HEK293T (cell line): ENCODE data around the gene ZNF536.

Experiments used
- ARNT ChIP-seq: fragments of 450-650 bp; IDR thresholded peaks from 2 replicates; pipeline ENCODE4 v1.6.1; 2017; ENCODE audit warnings: mild to moderate bottlenecking
- FOXM1 ChIP-seq: fragments of 450-650 bp; IDR thresholded peaks from 2 replicates; pipeline ENCODE4 v1.6.1; 2017; ENCODE audit warnings: mild to moderate bottlenecking, borderline replicate concordance
- HDGF ChIP-seq: fragments of 450-650 bp; IDR thresholded peaks from 2 replicates; pipeline ENCODE4 v1.6.1; 2017; ENCODE audit warnings: antibody characterized with exemption, borderline replicate concordance
- L3MBTL2 ChIP-seq: fragments of 450-650 bp; conservative IDR thresholded peaks from 2 replicates; pipeline ENCODE4 v1.6.1; 2016; ENCODE audit warnings: mild to moderate bottlenecking
- SUZ12 ChIP-seq: fragments of 450-650 bp; IDR thresholded peaks from 2 replicates; pipeline ENCODE4 v1.6.1; 2016; ENCODE audit warnings: mild to moderate bottlenecking

DNA sequence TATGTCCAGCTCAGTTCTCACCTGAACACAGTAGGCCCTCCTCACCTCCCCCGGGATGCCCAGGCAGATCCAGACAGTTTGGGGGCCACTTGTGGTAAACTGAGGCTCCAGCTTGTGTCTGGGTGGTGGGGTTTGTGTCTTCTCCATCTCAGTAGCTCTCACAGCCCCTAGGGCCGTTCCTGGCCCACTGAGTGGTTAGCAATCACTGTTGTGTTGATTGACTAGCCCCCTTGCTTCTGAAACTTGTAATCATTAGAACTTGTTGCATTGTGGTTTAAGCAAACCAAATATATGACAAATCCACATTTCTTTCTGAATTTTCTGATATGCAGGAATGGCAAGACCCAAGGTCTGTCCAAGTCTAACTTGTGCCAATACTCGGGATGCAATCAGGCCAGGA, 13.9 kb upstream of the ZNF536 start:
- no peak for TF ChIP-seq L3MBTL2
- TF ChIP-seq ARNT: no peak
- TF ChIP-seq FOXM1: no peak
- no peak for TF ChIP-seq HDGF
- TF ChIP-seq SUZ12: no peak
